ACC112 (cell line): ENCODE results near the gene CADPS2.

ENCODE experiments used
- H2AFZ ChIP-seq: fragments of 200-600 bp; sonication (generic); one replicate; pipeline ENCODE4 v1.6.0; 2017; ENCODE audit warnings: antibody characterized with exemption, low read length; ENCODE audit not compliant: unreplicated experiment
- H3K27ac ChIP-seq: fragments of 200-600 bp; sonication (generic); 2 replicates; pipeline ENCODE4 v1.5.1; 2014; ENCODE audit warnings: low read depth, mild to moderate bottlenecking, antibody characterized with exemption, low read length, moderate library complexity
- H3K27me3 ChIP-seq: fragments of 200-600 bp; sonication (generic); 2 replicates; pipeline ENCODE4 v1.6.1; 2014; ENCODE audit warnings: mild to moderate bottlenecking, antibody characterized with exemption, low read length, moderate library complexity, mixed read lengths; ENCODE audit not compliant: insufficient read depth
- H3K36me3 ChIP-seq: fragments of 200-600 bp; sonication (generic); 2 replicates; pipeline ENCODE4 v1.6.1; 2016; ENCODE audit warnings: mild to moderate bottlenecking, antibody characterized with exemption, low read length, moderate library complexity, mixed read lengths; ENCODE audit not compliant: insufficient read depth
- H3K4me1 ChIP-seq: fragments of 200-600 bp; sonication (generic); one replicate; pipeline ENCODE4 v1.6.1; 2016; ENCODE audit warnings: low read length, mixed read lengths; ENCODE audit not compliant: insufficient read depth, unreplicated experiment, control insufficient read depth
- H3K4me3 ChIP-seq: fragments of 200-600 bp; sonication (generic); 2 replicates; pipeline ENCODE4 v1.5.1; 2014; ENCODE audit warnings: mild to moderate bottlenecking, low read depth, low read length
- H3K79me2 ChIP-seq: fragments of 200-600 bp; sonication (generic); one replicate; pipeline ENCODE4 v1.6.0; 2016; ENCODE audit warnings: low read length; ENCODE audit not compliant: control insufficient read depth, unreplicated experiment, insufficient read depth

Gene CADPS2

GRCh38 chr7:122517576-122517975 is 368.7 kb downstream of the CADPS2 start:
- H3K36me3 ChIP-seq, result no peaks in the 10 kb centered on the region
- H3K27me3 ChIP-seq, result no peaks in the 10 kb centered on the region
- no peaks in the 10 kb centered on the region for H3K4me1 ChIP-seq
- H2AFZ ChIP-seq, result no peak overlapping the region
- no peak overlapping the region for H3K27ac ChIP-seq
- no peak overlapping the region for H3K4me3 ChIP-seq
- H3K79me2 ChIP-seq, result no peaks in the 10 kb centered on the region

DNA sequence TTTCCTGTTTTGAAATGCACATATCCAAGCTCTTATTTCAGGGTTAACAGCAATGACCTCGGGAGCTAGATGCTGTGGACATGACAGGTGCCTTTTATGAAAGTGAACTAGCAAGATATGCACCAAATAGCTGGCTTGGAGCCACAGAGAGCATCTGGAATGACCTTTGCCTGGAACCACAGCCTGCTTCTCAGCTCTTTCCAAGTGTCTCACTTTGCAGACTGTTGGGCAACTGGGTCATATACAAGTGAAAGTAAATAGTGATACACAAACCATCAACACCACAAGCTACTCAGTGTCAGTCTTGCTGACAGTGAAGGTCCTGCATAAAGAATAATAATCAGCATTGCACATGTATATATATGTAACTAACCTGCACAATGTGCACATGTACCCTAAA is 370.9 kb downstream of the CADPS2 start:
- no peaks in the 10 kb centered on the region for H3K79me2 ChIP-seq
- no peak overlapping the region for H2AFZ ChIP-seq
- H3K4me1 ChIP-seq, result no peaks in the 10 kb centered on the region

DNA sequence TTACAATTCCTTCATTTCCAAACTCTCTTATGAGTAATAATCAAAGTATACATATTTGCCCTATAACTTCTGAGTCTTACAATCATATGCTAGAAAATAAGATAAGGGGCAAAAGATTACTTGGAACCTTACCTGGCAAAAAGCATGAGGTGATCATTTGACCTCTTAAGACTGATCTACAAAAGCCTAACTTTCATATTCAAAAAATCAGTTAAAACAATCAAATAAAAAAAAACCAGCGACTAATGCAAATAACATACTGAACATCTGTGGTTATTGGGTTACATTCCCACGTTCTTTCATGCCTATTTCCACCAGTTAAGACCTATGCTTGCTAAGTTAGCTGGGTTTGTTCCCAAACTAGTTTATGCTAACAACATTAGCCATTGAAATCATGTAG is 375.0 kb downstream of the CADPS2 start:
- Histone ChIP-seq H3K27me3 (no peaks in the 10 kb centered on the region), H3K27ac (no peak overlapping the region), H2AFZ (no peak overlapping the region), H3K36me3 (no peaks in the 10 kb centered on the region), H3K4me3 (no peak overlapping the region), H3K4me1 (no peaks in the 10 kb centered on the region), H3K79me2 (no peaks in the 10 kb centered on the region)

More for the DNA sequence above, 370.9 kb downstream of the CADPS2 start:
- H3K27me3 ChIP-seq, result no peaks in the 10 kb centered on the region
- H3K36me3 ChIP-seq, result no peaks in the 10 kb centered on the region
- H3K4me3 ChIP-seq, result no peak overlapping the region
- no peak overlapping the region for H3K27ac ChIP-seq

GRCh38 chr7:122507591-122507990 is 378.7 kb downstream of the CADPS2 start:
- no peaks in the 10 kb centered on the region for H3K36me3 ChIP-seq
- no peaks in the 10 kb centered on the region for H3K79me2 ChIP-seq
- no peak overlapping the region for H2AFZ ChIP-seq

DNA sequence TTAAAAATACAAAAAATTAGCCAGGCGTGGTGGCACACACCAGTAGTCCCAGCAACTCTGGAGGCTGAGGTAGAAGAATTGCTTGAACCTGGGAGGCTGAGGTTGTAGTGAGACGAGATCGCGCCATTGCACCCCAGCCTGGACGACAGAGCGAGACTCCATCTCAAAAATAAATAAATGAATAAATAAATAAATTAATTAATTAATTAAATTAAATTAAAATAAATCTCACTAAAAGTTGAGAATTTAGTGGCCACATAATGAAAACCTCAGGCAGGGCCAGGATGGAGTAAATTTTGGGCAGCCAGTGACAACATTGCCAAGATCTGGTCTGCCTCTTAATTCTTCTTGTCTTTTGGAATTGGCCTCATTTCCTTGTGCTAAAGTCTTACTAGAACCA is 394.3 kb downstream of the CADPS2 start:
- H3K4me1 ChIP-seq, result no peaks in the 10 kb centered on the region
- H3K4me3 ChIP-seq, result no peak overlapping the region
- no peaks in the 10 kb centered on the region for H3K79me2 ChIP-seq
- H3K36me3 ChIP-seq, result no peaks in the 10 kb centered on the region
- H2AFZ ChIP-seq, result no peak overlapping the region
- no peaks in the 10 kb centered on the region for H3K27me3 ChIP-seq
- no peak overlapping the region for H3K27ac ChIP-seq

More at GRCh38 chr7:122507591-122507990, 378.7 kb downstream of the CADPS2 start:
- H3K27ac ChIP-seq, result no peak overlapping the region
- no peak overlapping the region for H3K4me3 ChIP-seq
- no peaks in the 10 kb centered on the region for H3K27me3 ChIP-seq
- H3K4me1 ChIP-seq, result no peaks in the 10 kb centered on the region

GRCh38 chr7:122488241-122488640 is 398.0 kb downstream of the CADPS2 start:
- Histone ChIP-seq H3K36me3 (no peaks in the 10 kb centered on the region), H3K27ac (no peak overlapping the region), H2AFZ (no peak overlapping the region), H3K27me3 (no peaks in the 10 kb centered on the region), H3K79me2 (no peaks in the 10 kb centered on the region), H3K4me3 (no peak overlapping the region), H3K4me1 (no peaks in the 10 kb centered on the region)

DNA sequence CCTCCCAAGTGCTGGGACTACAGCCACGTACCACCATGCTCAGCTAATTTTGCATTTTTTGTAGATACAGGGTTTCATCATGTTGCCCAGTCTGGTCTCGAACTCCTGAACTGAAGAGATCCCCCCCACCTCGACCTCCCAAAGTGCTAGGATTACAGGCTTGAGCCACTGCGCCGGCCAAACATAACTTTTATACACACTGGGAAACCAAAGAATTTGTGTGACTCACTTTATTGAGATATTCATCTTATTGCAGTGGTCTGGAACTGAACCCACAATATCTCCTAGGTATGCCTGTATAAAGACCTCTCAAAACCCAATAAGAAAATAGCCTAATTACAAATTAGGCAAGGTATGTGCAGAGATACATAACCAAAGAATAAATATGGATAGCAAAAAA is 399.1 kb downstream of the CADPS2 start:
- no peaks in the 10 kb centered on the region for H3K4me1 ChIP-seq
- H3K27me3 ChIP-seq, result no peaks in the 10 kb centered on the region
- H3K4me3 ChIP-seq, result no peak overlapping the region
- H2AFZ ChIP-seq, result no peak overlapping the region
- H3K79me2 ChIP-seq, result no peaks in the 10 kb centered on the region
- H3K36me3 ChIP-seq, result no peaks in the 10 kb centered on the region
- no peak overlapping the region for H3K27ac ChIP-seq

- Histone ChIP-seq H3K79me2 (no peaks in the 10 kb centered on the region), H2AFZ (no peak overlapping the region), H3K27me3 (no peaks in the 10 kb centered on the region), H3K4me3 (no peak overlapping the region), H3K36me3 (no peaks in the 10 kb centered on the region), H3K4me1 (no peaks in the 10 kb centered on the region), H3K27ac (no peak overlapping the region)
Measured at GRCh38 chr7:122485856-122486255, 400.4 kb downstream of the CADPS2 start.

DNA sequence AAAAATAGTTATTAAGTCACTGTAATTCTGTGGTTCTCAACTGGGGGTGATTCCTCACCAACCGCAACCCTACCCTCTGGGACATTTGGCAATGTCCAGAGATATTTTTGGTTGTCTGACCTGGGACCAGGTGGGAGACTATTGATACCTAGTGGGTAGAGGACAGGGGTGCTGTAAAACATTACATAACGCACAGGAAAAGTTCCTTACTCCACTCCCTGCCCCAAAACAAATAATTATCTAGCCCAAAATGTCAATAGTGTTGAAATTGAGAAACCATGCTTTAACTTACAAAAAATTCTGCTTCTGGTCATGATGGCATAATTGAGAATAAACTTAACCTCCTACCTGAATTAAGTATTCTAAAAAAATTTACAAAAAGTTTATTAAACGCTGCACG is 404.0 kb downstream of the CADPS2 start:
- H3K4me3 ChIP-seq, result no peak overlapping the region
- no peaks in the 10 kb centered on the region for H3K27me3 ChIP-seq
- no peaks in the 10 kb centered on the region for H3K36me3 ChIP-seq
- no peak overlapping the region for H3K27ac ChIP-seq
- H3K79me2 ChIP-seq, result no peaks in the 10 kb centered on the region
- H3K4me1 ChIP-seq, result no peaks in the 10 kb centered on the region
- no peak overlapping the region for H2AFZ ChIP-seq

- H2AFZ ChIP-seq, result no peak overlapping the region
- no peaks in the 10 kb centered on the region for H3K4me1 ChIP-seq
- no peak overlapping the region for H3K27ac ChIP-seq
- no peaks in the 10 kb centered on the region for H3K36me3 ChIP-seq
- no peaks in the 10 kb centered on the region for H3K79me2 ChIP-seq
- no peak overlapping the region for H3K4me3 ChIP-seq
- no peaks in the 10 kb centered on the region for H3K27me3 ChIP-seq
Measured at GRCh38 chr7:122470859-122471258, 415.4 kb downstream of the CADPS2 start.

DNA sequence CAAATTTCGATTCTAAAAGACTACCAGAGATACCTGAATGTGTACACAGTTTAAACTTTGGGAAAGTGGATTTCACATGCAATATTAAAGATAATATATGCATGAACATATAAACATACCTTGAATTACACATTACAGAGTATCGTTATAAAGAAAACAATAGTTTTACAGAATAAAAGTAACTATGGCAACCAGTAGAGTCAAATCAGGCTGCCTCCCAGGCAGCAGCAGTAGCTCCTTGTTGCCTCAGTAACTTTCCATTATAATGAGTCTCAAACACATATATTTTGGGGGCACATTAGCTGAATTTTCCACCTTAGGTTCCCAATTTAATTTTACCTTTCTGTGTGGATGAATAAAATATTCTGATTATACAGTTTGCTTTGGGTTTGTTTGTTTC is 417.3 kb downstream of the CADPS2 start:
- no peaks in the 10 kb centered on the region for H3K36me3 ChIP-seq
- H3K27me3 ChIP-seq, result no peaks in the 10 kb centered on the region
- H3K27ac ChIP-seq, result no peak overlapping the region
- H3K4me1 ChIP-seq, result no peaks in the 10 kb centered on the region
- no peak overlapping the region for H2AFZ ChIP-seq
- no peaks in the 10 kb centered on the region for H3K79me2 ChIP-seq
- H3K4me3 ChIP-seq, result no peak overlapping the region
